ENCODE results near the gene TSEN54.

TSEN54 gene

DNA sequence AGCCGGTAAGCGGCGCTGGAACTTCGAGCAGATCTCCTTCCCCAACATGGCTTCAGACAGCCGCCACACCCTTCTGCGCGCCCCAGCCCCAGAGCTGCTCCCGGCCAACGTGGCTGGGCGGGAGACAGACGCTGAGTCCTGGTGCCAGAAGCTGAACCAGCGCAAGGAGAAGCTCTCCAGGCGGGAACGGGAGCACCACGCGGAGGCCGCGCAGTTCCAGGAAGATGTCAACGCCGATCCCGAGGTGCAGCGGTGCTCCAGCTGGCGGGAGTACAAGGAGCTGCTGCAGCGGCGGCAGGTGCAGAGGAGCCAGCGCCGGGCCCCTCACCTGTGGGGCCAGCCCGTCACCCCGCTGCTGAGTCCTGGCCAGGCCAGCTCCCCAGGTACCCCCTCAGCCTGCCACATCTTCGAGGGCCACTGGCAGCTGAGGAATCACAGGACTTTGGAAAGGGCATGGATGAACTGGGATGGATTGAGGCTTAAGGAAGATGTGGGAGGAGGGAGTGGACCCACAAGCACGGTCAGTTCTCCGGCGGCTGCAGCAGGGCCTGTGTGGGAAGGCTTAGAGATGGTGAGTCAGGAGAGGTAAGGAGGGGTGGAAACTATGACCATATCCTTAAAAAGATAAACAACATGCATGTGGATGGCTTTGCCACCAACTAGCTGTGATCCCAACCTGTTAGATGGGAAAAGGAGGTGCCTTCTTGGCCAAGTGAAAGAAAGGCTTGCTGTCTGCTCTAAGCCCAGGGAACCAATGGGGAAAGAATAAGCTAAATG is 5.8 kb downstream of the TSEN54 start:
- DNase-seq: no peak

DNA sequence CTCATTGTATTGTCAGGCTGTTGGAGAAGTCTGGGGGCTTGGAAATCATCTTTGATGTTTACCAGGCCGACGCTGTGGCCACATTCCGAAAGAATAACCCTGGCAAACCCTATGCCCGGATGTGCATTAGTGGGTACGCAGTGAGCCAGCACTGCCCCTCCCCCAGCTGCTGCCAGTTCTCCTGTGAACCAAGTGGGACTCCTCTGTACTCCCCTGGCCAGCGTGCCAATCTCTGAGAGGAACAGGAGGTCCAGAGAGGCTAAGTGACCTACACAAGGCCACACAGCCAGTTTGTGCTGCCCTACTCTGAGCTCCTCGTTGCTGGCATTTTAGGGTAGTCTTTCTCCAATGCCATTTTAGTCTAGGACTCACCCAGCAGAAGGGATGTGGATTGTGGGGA is 7.3 kb downstream of the TSEN54 start:
- DNase-seq: no peak

DNA sequence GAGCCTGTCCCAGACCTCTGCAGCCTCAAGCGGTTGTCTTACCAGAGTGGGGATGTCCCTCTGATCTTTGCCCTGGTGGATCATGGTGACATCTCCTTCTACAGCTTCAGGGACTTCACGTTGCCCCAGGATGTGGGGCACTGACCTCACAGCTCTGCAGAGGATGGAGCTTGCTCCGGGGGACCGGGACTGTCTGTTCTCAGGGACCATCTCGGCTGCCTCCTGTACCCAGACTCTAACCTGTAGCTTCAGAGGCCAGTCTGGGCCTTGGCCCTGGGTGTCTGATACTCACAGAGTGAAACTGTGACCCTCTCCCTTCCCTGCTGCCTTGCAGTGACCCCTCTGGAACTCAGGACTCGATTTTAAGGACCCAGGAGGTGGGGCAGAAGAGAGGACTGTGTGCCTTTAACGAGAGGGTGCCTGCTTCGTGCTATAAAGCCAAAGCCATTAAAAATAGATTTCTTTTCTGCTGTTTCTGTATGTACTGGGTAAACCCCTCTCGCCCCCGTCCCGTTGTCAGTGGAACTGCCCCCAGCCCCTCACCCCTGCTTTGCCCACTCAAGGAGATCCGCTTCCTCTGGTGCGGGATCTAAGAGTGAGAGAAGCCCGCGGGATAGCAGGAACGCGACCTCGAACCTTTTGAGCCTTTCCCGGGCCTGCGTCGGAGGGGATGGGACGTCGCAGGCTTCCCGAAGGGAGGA is 8.1 kb downstream of the TSEN54 start:
- no peak for DNase-seq

DNA sequence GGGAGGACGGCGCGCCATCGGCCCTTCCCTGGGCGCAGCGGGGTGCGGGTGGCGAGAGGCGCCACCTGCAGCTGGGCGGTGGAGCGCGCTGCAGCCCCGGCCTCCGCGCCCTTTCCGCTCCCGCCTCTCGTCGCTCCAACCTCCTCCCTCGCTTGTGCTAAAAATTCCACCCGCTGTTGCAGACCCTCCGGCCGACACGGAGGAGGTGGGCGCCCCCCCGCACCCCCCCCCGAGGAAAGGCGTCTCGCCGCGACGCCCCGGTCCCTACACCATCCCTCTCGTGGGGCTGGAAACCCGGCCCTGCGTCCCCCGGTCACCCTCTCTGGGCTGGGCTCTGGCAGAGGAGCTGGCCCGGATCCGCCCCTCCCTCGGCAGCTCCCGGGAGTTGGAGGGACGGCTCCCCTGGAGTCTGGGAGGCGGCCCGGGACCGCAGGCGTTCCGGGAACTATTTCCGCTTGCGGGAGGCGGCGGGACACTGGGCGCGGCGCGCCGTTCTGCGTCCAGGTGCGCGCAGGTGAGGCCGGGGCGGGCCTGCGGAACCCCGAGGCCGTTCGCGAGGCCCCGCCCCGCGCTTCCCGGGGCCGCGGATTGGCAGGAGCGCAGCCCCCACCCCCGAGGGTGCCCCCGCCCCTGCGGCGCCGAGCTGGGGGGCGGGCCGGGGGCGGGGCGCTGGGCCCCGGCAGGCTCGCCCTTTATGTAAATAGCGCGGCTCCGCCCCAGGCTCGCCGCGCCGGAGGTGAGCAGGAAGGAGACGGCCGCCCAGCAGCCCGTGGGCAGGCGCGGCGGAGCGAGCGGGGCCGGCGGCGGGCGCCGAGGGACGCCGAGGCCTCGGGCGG is 8.9 kb downstream of the TSEN54 start, which contains the start of gene LLGL2:
TSS of gene LLGL2 (plus strand) at position 728 of the 836 bp plus-strand sequence. CDS start 17,730 bp downstream, outside the sequence.
- DNase-seq: peak; percentile 78

DNA sequence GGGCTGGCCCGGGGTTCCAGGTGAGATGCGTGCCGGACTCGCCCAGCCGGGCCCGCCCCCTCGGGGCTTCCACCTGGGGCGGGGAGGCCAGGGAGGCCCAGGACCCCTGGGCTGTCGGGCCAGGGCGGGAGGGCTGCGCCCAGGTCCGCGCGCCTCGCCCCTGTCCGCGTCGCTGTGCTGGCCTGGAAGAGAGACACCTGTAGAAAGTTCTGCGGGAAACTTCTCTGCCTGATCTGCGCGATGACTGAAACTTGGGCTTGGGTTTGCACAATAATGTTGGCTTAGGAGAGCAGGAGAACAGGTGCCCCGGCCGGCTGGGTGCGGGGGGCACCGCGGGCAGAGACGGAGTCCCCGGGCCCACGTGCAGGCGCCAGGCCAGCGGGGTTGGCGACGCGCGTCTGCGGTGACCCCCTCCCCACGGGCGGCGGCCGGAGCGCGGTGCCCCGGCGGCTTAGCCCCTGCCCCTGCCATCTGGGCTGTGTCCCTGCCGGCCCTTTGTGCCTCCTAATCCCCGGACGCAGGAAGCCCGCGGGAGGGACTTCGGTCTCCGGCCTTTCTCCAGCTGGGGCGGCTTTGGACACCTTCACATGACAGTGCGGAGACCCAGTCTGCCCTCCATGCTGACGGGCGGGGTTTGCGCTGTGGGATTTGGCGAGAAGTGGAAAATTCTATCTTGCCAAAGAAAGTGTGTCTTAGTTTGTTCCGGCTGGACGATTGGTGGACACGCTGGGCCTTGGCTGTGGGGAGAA is 9.7 kb downstream of the TSEN54 start:
- DNase-seq: no peak

DNA sequence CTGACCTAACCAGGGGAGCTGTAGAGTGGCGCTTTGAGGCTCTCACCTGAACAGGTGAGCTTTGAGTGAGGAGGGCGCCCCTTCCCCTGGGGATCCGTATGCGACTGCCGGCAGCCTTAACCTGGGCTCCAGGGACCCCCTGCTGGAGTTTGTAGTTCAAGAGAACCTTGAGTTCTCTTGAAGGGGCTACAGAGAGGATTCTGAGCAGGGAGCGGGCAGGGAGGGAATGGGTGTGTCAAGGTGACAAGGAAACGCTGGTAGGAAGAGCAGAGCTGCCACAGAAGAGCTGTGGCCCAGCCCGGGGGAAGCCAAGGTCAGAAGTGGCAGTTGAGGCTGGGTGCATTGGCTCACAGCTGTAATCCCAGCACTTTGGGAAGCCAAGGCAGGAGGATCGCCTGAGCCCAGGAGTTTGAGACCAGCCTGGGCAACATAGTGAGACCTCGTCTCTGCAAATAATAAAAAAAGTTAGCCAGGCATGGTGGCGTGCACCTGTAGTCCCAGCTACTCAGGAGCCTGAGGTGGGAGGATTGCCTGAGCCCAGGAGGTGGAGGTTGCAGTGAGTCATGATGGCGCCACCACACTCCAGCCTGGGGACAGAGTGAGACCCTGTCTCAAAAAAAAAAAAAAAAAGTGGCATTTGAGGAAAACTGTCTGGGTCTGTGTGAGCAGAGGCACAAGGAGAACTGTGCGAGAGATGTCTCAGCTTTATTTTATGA is 10.4 kb downstream of the TSEN54 start:
- no peak for DNase-seq

DNA sequence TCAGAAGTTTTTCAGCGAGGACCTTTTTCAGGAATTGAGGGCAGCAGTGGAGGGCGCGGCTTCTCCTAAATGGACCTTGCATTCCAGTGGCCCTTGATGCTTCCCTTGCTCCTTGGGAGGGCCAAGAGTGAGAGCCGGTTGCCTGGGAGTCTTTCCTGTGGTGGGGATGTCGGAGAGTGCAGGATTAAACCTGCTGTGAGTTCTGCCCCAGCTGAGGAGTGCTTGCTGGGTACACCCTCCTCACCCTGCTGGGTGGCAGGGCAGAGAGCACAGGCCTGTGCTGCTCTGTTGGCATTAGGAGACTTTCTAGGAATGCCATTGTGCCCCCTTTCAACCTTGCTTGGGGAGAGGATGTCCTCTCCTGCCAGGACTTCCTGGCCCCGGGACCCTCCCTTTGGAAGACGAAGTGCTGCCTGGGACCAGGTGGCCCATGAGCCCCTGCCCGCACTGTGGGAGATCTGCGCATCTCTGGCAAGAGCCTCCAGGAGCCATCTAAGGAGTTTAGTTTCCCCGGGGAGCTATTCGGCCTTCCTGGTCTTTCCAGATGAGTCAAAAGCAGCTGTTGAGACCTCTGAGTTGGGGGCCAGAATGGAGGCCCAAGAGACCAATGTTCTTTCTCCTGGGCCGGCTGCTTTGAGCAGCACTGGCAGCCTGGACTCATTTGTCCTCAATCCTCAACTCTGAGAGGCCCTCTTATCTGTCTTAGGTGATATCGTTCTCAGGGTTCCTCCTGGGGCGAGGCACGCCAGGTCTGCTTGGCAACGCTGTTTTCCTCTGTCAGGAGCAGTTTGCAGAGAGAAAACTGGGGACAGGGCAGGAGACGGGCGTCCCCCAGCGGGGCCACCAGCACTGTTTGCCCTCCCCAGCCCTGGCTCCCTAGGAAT is 14.8 kb downstream of the TSEN54 start:
- no peak for DNase-seq

DNA sequence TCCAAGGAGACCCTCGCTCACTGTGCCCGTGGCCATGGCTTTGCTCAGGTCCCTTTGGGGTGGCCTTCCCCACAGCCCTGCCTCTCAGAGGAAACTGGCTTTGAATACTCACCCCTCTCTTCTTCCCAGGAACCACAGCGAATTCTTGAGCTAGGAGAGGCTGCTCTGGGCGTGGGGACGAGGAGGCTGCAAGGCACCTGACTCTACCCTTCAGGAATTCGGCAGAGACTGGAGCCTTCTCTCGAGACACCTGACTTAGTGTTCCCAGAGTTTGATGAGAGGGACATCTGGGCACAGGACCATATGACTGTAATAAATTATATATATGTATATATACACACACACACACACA is 15.4 kb downstream of the TSEN54 start:
- no peak for DNase-seq

DNA sequence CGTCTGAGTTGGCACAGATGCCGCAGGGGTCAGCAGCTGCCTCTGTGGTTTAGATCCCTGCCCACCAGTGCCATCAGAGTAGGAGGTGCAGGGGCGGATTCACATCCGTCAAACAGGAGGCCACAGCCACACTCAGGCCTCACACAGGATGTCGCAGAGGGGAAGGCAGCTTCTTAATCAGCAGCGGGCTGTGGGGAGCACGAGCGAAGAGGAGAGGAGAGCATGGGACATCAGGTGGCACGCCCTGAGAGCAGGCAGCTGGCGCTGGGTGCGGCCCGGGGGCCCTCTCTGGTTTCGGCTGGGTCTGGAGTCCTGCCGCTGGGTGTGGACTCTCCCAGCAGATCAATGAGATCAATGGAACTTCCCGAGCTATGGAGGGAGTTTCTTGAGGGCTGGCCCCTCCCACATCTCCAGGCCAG is 18.8 kb downstream of the TSEN54 start:
- no peak for DNase-seq

DNA sequence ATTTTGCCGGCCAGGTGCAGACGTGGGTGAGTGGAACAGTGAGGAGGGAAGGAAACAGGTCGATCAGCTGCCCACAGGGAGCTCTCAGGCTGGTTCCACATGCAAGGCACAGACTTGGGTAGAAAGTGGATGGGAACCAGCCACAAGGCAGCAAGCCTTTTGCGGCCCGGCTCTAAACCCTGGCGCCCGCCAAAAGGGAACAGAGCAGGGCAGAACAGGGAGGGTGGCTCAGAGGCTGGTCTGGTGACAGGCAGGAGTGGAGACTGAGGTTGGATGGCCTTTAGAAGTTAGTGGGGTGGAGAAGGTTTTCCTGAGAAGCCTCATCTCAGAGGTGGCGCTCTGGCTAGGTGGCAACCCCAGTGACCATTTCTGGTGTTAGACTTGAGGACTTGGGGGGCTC is 19.5 kb downstream of the TSEN54 start:
- no peak for DNase-seq

DNA sequence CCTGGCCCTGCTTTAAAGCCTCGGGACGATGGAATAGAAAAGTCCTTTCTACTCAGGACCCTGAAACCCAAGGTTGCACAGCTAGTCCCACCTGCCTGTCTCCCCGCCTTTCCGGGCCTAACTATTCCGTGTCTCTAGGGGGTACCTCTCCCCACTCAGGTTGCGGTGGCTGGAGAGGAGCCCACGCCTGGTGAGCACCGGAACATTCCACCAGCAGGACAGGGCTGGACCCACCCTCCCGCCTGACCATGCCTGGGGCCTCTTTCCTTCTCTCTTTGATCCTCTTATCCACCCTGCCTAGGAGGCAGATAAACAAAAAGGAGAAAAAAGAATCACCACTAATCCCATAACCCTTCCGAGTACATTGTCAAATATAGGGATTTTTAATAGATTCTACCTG is 20.0 kb downstream of the TSEN54 start:
- DNase-seq: no peak

DNA sequence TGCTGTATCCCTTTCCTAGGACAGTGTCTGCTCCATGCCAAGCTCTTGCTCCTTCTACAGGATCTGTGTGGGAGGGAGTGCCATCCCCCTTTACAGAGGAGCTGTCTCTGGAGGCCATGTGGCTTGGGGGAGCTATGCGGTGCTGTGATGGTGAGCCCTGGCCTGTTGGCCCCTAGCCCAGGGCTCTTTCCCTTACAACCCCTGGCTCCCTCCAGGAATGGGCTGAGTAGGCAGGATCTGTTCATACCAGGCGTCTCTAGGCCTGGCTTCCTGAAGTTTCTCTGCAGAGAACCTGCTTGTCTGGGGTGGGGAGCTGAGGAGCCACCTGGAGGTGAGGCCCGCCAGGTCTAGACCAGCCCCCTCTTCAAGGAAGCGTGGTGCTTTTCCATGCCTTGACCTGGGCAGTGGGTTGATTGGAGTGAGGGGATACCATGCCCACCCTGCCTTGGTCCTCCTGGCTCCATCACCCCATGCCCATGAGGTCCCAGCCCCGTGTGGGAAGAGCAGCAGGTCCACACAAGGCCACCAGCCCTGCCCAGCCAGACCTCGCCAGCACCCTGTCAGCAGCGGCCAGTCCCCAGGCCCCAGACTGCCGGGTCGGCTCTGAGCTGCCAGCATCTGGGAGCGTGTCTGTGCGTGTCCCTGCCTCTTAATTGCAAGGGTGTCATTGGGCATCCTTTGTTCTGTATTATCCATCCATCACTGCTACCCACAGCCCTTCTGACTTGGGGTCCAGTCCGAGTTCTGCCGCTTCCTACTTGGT is 23.8 kb downstream of the TSEN54 start:
- DNase-seq: no peak

DNA sequence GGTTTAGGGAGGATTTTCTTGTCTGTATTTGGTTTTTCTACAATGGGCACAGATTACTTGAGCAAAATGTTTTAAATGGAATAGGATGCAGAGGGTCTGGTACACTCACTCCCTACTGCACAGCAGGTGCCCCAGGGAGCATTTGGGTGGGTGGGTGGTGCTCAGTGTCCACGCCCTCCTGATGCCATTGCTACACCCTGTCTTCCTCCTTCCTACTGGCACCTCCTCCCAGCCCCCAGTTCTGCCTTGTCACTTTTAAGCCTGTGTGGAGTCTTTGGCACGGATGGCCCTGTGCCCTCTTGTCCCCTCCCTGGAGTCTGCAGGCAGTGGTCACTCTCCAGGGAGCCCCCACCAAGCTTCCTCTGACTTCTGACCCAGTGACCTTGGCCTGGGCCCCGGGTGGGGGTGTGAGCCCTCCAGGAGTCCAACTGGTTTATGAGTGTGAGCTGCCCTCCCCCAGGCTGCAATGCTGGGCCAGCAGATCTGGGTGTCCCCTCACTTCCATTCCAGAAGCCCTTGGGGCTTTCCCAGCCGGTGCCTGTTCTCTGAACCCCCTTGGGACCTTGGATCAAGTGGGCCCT is 24.7 kb downstream of the TSEN54 start:
- DNase-seq: no peak

DNA sequence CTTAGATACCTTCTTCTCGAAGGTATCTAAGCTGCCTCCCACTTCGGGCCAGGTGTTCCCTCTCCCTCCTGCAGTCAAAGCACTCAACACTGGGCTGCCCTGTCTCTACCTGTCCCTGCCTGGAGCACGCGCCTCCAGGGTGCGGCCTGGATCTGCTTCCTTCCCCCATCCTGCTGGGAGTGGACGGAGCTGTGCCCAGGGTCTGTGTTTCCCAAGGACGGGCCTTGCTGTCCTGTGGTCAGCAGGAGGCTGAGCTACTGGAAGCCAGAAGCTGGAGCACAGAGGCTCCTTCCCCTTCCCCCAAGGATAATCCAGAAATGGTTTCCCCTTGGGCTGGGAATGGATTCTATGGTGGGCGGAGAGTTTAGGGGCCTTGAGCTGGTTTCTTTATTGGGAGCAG is 25.9 kb downstream of the TSEN54 start:
- DNase-seq: no peak

DNA sequence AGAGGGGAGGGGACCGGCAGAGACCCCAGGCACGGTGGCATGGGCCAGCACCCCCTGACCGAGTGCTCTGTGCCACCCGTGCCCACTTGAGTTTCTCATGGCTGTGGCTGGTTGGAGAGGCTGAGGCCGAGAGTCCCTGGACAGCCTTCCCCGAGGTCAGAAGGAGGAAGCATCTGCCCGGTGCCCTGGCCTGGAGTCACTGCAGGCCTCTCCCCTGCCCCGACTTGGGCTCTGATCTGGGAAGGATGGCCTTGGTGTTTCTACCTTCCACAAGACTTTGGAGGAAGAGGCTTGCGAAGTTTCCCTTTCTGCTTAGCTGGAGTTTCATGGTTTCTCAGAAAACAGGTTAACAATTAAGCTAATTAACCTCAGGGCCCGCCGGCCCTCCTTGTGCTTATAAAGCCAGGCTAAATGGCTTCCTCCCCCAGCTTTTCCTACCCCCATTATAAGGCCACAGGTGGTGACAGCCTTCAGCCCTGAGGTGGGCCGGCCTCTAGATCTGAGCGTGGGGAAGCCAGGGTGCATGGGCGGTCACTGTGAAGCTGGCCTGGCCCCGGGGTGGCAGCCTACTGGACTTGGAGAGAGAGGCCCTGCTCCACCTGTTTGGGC is 26.5 kb downstream of the TSEN54 start:
- no peak for DNase-seq

DNA sequence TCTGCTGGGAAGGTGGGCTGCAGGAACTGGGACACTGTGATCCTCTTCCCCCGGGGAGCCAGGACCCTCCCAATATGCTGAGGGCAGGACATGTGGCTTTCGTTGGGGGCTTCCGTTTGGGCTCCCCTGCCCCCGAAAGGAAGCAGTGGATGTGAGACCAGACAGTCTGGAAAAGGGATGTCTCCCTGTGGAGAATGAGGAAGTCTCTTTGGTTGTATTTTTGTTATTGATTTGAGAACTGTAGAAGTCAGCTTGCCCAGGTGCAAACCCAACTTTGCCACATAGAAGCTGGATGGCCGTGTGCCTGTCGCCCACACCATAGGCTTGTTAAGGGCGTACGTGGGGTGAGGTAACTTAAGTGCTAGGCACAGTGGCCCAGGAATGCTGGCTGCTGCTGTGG is 27.9 kb downstream of the TSEN54 start:
- no peak for DNase-seq

DNA sequence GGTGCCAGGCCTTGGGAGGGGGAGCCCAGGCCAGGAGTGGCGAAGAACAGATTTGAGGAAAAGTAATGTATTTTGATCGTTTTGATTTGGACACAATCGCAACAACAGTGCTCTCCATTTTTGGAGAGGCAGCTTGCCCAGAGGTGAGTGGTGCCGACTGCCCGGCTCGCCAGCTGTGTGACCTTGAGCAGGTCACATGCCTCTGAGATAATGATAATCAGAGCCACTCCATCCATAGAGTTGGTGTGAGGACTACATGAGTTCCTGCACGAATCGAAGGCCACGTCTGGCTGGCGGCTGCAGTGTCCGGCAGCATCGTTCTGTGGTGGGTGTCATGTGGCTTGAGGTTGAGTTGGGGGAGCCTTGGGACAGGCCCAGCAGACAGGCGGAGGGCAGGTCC is 29.9 kb downstream of the TSEN54 start:
- DNase-seq: no peak

DNA sequence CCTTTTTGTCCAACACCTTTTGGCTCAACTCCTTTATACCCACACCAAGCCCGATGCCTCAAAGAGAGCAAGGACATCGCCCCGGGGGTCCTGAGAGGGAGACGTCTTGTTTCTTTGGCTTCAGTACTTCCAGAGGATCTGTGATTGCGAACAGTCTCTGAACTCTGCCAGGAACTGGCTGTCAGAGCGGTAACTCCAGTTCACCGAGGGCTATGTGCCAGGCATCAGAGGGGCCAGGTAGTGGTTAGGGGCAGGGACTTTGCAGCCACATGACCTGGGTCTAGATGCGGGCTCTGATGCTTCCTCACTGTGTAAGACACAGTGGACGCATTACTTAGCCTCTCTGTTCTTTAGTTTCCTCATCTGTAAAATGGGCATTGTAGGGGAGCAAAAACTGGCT is 30.8 kb downstream of the TSEN54 start:
- no peak for DNase-seq

DNA sequence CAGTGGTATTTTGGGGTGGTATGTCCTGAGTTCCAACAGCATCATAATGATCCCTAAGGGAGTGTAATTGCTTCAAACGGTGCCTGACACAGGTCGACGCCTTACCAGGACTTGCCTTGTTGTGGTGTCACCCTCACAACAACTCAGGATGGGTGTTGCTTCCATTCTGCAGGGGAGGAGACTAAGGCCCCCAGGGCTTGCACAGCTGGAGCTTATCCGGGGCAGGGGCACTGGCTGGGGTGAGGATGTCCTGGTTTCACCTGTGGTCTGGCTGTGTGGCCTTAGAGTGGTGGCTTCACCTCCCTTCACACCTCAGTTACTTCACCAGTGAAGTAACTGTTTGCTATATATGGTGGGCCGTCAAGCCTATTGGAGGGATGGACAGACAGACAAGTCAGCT is 32.5 kb downstream of the TSEN54 start:
- no peak for DNase-seq

Data from NCI-H2227 treated with DMSO at 0.1 percent for 48 hours (cell line).